Right lobe of liver (tissue), 6 donors: ENCODE measurements around the gene PADI2. TPM values are rescaled to one million over a fixed set of nuclear protein-coding genes. Genes with fewer than 3 reads are reported as not detected.

Source experiments
- ATAC-seq, 4 donors: fragments of 200-7000 bp; cut with Tn5 transposase; one replicate each; pipeline ENCODE4 v1.9.1; 2020; ENCODE audit warnings: mild to moderate bottlenecking in 4 of 4, moderate library complexity in 4 of 4
- DNase-seq, 3 donors: peaks; one replicate each; pipeline ENCODE4 v3.0.0-alpha.2; 2020
- H3K27ac ChIP-seq, 3 donors: fragments of 200-600 bp; one replicate each; pipeline ENCODE4 v1.8.0; 2022
- H3K27me3 ChIP-seq, 2 donors: fragments of 200-600 bp; one replicate each; pipeline ENCODE4 v1.8.0; 2022
- H3K36me3 ChIP-seq, 4 donors: fragments of 200-600 bp; sonication (generic) in 1 of 4; one replicate each; pipeline versions ENCODE4 v1.5.1 to v1.8.0; 2017 to 2022; ENCODE audit warnings: control low read depth in 1 of 4
- H3K4me1 ChIP-seq, 4 donors: fragments of 200-600 bp; sonication (generic) in 1 of 4; one replicate each; pipeline versions ENCODE4 v1.5.1 to v1.8.0; 2017 to 2022; ENCODE audit warnings: control low read depth in 1 of 4
- H3K4me3 ChIP-seq, 3 donors: fragments of 200-600 bp; one replicate each; pipeline ENCODE4 v1.8.0; 2022
- H3K9me3 ChIP-seq, 4 donors: fragments of 200-600 bp; sonication (generic) in 1 of 4; one replicate each; pipeline versions ENCODE4 v1.5.1 to v1.8.0; 2017 to 2022; ENCODE audit warnings: control low read depth in 1 of 4
- CTCF ChIP-seq, 4 donors: fragments of 200-600 bp in 3 of 4; fragments of 450-650 bp in 1 of 4; IDR thresholded peaks; one replicate each; pipeline versions ENCODE4 v1.5.1 to v1.8.0; 2016 to 2022; ENCODE audit warnings: antibody characterized with exemption in 4 of 4, mild to moderate bottlenecking in 2 of 4
- POLR2A ChIP-seq: fragments of 450-650 bp; IDR thresholded peaks from one replicate; pipeline ENCODE4 v1.6.1; 2017; ENCODE audit warnings: antibody characterized with exemption, mild to moderate bottlenecking
- WGBS: methylation state at CpG from one replicate; pipeline ENCODE4 v1.1.6; 2018; ENCODE audit warnings: low coverage, low lambda C conversion rate; ENCODE audit not compliant: insufficient coverage; ENCODE audit errors: missing lambda C conversion rate; 5-methylcytosine and 5-hydroxymethylcytosine counted together
- intact Hi-C, 2 donors: fragments of 100-400 bp; cut with DNase I; formaldehyde crosslinking; loops; one replicate each; pipeline versions ENCODE4 v1.11.2 to v1.14.1; 2022
- total RNA-seq, 6 experiments: library from RNA; depleted of rRNA in 2 of 6; stranded (reverse); fragments of >200 nt in 2 of 6; fragmentation: NEBNext Ultra II Directional in 3 of 6; extraction: Animal tissue kit (Norgen Biotek cat#: 25700) in 3 of 6; gene quantifications; one replicate each; pipeline versions ENCODE4 v1.1.0 to v1.2.4, GENCODE V29; 2016 to 2023
- donor health status: DM: no; HTN: yes; CAD: no.
- donor health status: DM: no; HTN: no; CAD: no.
- donor health status: DM: no; HTN: no; CAD: no.
- donor health status: DM: no; HTN: yes; CAD: no.
- donor health status: DM: no; HTN: yes; CAD: no.

PADI2 gene
- total RNA-seq, 6 experiments from 2014 or later, result 0.20 to 1.4 (median 0.78) TPM

- TF ChIP-seq POLR2A (no peak), CTCF (IDR thresholded peaks at IDR 0.05) (no peak)
- no peaks in the 10 kb centered on the region for H3K9me3 ChIP-seq
- DNase-seq, result no peak
- no peak overlapping the region for H3K27ac ChIP-seq
- peaks cover 0 to 63% (median 30%) of the 10 kb centered on the region in 4 donors for H3K36me3 ChIP-seq
- intact Hi-C loops, result loop anchor here in 1 of 2 donors (10.0 kb wide), 1 partner anchor 75 kb away; no protein-coding TSS in a partner anchor
- no peaks in the 10 kb centered on the region for H3K4me1 ChIP-seq
- H3K27me3 ChIP-seq, result no peaks in the 10 kb centered on the region
- WGBS, result 100% methylated on average over 2 of the region's 2 CpGs
- no peak for ATAC-seq
- no peak overlapping the region for H3K4me3 ChIP-seq
These were observed 79.7 kb downstream of the PADI2 start for GRCh38 chr1:17039522-17039921.

- TF ChIP-seq CTCF (IDR thresholded peaks at IDR 0.05), result no peak
- intact Hi-C loops, result loop anchor here in 1 of 2 donors (10.0 kb wide), 1 partner anchor 69 kb away; no protein-coding TSS in a partner anchor
- 78% methylated on average over 4 of the region's 4 CpGs for WGBS
- Histone ChIP-seq H3K27me3 (no peaks in the 10 kb centered on the region), H3K27ac (no peak overlapping the region), H3K4me3 (no peak overlapping the region), H3K4me1 (peaks cover 0 to under 1% (median 0%) of the 10 kb centered on the region in 4 donors), H3K36me3 (peaks cover 4 to 49% (median 15%) of the 10 kb centered on the region in 4 donors), H3K9me3 (no peaks in the 10 kb centered on the region)
- ATAC-seq, result no peak
- peak in 1 of 3 donors; percentile 33 for DNase-seq
These were observed 85.8 kb downstream of the PADI2 start for GRCh38 chr1:17033481-17033880.

- peaks cover 4 to 55% (median 18%) of the 10 kb centered on the region in 4 donors for H3K36me3 ChIP-seq
- TF ChIP-seq POLR2A, result no peak
- TF ChIP-seq CTCF (IDR thresholded peaks at IDR 0.05), result no peak
These were observed 86.5 kb downstream of the PADI2 start for GRCh38 chr1:17032741-17033140.

GRCh38 chr1:17031436-17031835, 87.8 kb downstream of the PADI2 start:
- H3K9me3 ChIP-seq, result no peaks in the 10 kb centered on the region
- peaks cover 0 to 6% (median 2%) of the 10 kb centered on the region in 4 donors for H3K4me1 ChIP-seq
- peaks cover 4 to 60% (median 25%) of the 10 kb centered on the region in 4 donors for H3K36me3 ChIP-seq
- no peaks in the 10 kb centered on the region for H3K27me3 ChIP-seq
- ATAC-seq (no peak), DNase-seq (no peak)
- 89% methylated on average over 3 of the region's 4 CpGs for WGBS
- no peak overlapping the region for H3K27ac ChIP-seq
- no peak overlapping the region for H3K4me3 ChIP-seq
- intact Hi-C loops, result loop anchor here in 1 of 2 donors (10.0 kb wide), 1 partner anchor 67 kb away; no protein-coding TSS in a partner anchor
- TF ChIP-seq CTCF (IDR thresholded peaks at IDR 0.05) (no peak), POLR2A (no peak)

More at GRCh38 chr1:17032741-17033140, 86.5 kb downstream of the PADI2 start:
- WGBS, result 100% methylated on average over 1 of the region's 3 CpGs
- Histone ChIP-seq H3K4me3 (no peak overlapping the region), H3K27ac (no peak overlapping the region), H3K27me3 (no peaks in the 10 kb centered on the region), H3K9me3 (no peaks in the 10 kb centered on the region), H3K4me1 (peaks cover 0 to 5% (median 2%) of the 10 kb centered on the region in 4 donors)
- no peak for ATAC-seq
- DNase-seq, result no peak
- intact Hi-C loops, result loop anchor here in 1 of 2 donors (10.0 kb wide), 1 partner anchor 68 kb away; no protein-coding TSS in a partner anchor
